Panc1 (cell line): ENCODE data around the gene PPP1R1A. TPM values are rescaled to one million over a fixed set of nuclear protein-coding genes. Genes with fewer than 3 reads are reported as not detected.

ENCODE experiments used
- ATAC-seq: fragments of 200-7000 bp; cut with Tn5 transposase; 2 replicates; pipeline ENCODE4 v1.9.1; 2020; ENCODE audit warnings: mild to moderate bottlenecking, moderate library complexity
- BruUV-seq: library from RNA; stranded (reverse); fragments of 400-500 nt; replicated peaks from 2 replicates; lab custom pipeline; 2021; lab: Mats Ljungman, UMichigan
- CTCF ChIA-PET: fragments of 300-600 bp; sonication (Branson Sonifier 250); formaldehyde crosslinking; loops from one replicate; lab custom pipeline; 2022; ENCODE audit warnings: antibody characterized with exemption; lab: Charles Lee
- POLR2A ChIA-PET: fragments of 300-600 bp; sonication (Branson Sonifier 250); formaldehyde crosslinking; loops from one replicate; lab custom pipeline; 2022; ENCODE audit warnings: antibody characterized with exemption; lab: Charles Lee
- DNase-seq: peaks from one replicate; pipeline ENCODE4 v3.0.0-alpha.2; 2010; ENCODE audit warnings: low read depth, low spot score
- H3K27ac ChIP-seq: 2 replicates; pipeline ENCODE4 v1.5.1; 2011; ENCODE audit warnings: mild to moderate bottlenecking, low read length, inconsistent platforms
- H3K27me3 ChIP-seq: fragments of 200-500 bp; sonication (Bioruptor generic); 2 replicates; pipeline ENCODE4 v1.6.0; 2014; ENCODE audit warnings: low read length, inconsistent platforms; ENCODE audit not compliant: control insufficient read depth, insufficient read depth
- H3K36me3 ChIP-seq: fragments of 200-500 bp; sonication (Bioruptor generic); 2 replicates; pipeline ENCODE4 v1.5.1; 2014; ENCODE audit warnings: inconsistent platforms, mild to moderate bottlenecking, low read length, moderate library complexity; ENCODE audit not compliant: control insufficient read depth, insufficient read depth
- H3K4me1 ChIP-seq: 2 replicates; pipeline ENCODE4 v1.5.1; 2011; ENCODE audit warnings: inconsistent platforms, mild to moderate bottlenecking, low read length, moderate library complexity; ENCODE audit not compliant: control insufficient read depth, insufficient read depth
- H3K4me3 ChIP-seq, 2 experiments: 2 replicates each; pipeline ENCODE4 v1.5.1; 2011 to 2012; ENCODE audit warnings: low read depth in 2 of 2, low read length in 2 of 2, mild to moderate bottlenecking in 2 of 2, inconsistent platforms in 1 of 2, moderate library complexity in 1 of 2
- H3K9me3 ChIP-seq: fragments of 200-500 bp; sonication (Bioruptor generic); 2 replicates; pipeline ENCODE4 v1.5.1; 2014; ENCODE audit warnings: low read depth, mild to moderate bottlenecking, inconsistent platforms, low read length, moderate library complexity; ENCODE audit not compliant: control insufficient read depth, insufficient read depth
- CTCF ChIP-seq: fragments of 450-650 bp; IDR thresholded peaks from 2 replicates; pipeline ENCODE4 v1.5.1; 2017; ENCODE audit warnings: mild to moderate bottlenecking
- POLR2AphosphoS5 ChIP-seq: IDR thresholded peaks from 2 replicates; pipeline ENCODE4 v1.6.1; 2012; ENCODE audit warnings: mild to moderate bottlenecking, low read depth, low read length, moderate library complexity
- REST ChIP-seq, 2 experiments: IDR thresholded peaks; 2 replicates each; pipeline ENCODE4 v1.6.1; 2011 to 2012; ENCODE audit warnings: low read depth in 2 of 2, control low read depth in 1 of 2, low read length in 1 of 2, mild to moderate bottlenecking in 1 of 2, moderate library complexity in 1 of 2; ENCODE audit not compliant: insufficient read depth in 1 of 2
- SIN3A ChIP-seq: IDR thresholded peaks from 2 replicates; pipeline ENCODE4 v1.6.1; 2012; ENCODE audit warnings: low read depth, mild to moderate bottlenecking, low read length, moderate library complexity, borderline replicate concordance; ENCODE audit not compliant: insufficient read depth
- TCF7L2 ChIP-seq: IDR thresholded peaks from 2 replicates; pipeline ENCODE4 v1.6.1; 2011; ENCODE audit warnings: mild to moderate bottlenecking, low read depth, low read length, inconsistent platforms
- in situ Hi-C: cut with HindIII; loops from 2 replicates; pipeline ENCODE4 v1.10.0; 2016; ENCODE audit warnings: low sequenced_read_pairs, low pct_unique_long_range_greater_than_20kb
- intact Hi-C: fragments of 100-400 bp; cut with micrococcal nuclease; formaldehyde crosslinking; loops from one replicate; pipeline ENCODE4 v1.10.0; 2022; ENCODE audit not compliant: unreplicated experiment
- total RNA-seq: library from RNA; stranded (reverse); gene quantifications from one replicate; pipeline ENCODE4 v1.2.1, GENCODE V29; 2021; ENCODE audit not compliant: unreplicated experiment

The PPP1R1A gene
- total RNA-seq, 1 experiment from 2014 or later = 0.23 TPM

- Histone ChIP-seq H3K27me3 (peaks cover 13% of the 10 kb centered on the region), H3K9me3 (no peaks in the 10 kb centered on the region), H3K36me3 (no peaks in the 10 kb centered on the region), H3K4me3 (no peak overlapping the region), H3K27ac (no peak overlapping the region), H3K4me1 (no peaks in the 10 kb centered on the region; the same call in 1 of the 2 replicates)
- ATAC-seq (no peak), DNase-seq (no peak)
- ChIA-PET POLR2A (no interaction called here), CTCF (interaction anchor here (1.2 kb wide), 1 partner anchor 9 kb away, joined by 3 read pairs; no protein-coding TSS in a partner anchor)
- intact Hi-C loops (no loop called here), in situ Hi-C loops (no loop called here)
- TF ChIP-seq CTCF (no peak), POLR2AphosphoS5 (no peak), SIN3A (no peak), REST (IDR thresholded peaks at IDR 0.05; ENCODE audit: insufficient read depth in 1 of 2, low read depth in 2 of 2, low read length in 1 of 2) (no peak), TCF7L2 (no peak)
- no TSS peak for BruUV-seq
These were observed 4.7 kb upstream of the PPP1R1A start for GRCh38 chr12:54593135-54593534.

- POLR2A ChIA-PET = no interaction called here
- in situ Hi-C loops = no loop called here
- no TSS peak for BruUV-seq
These were observed 3.9 kb upstream of the PPP1R1A start for GRCh38 chr12:54592316-54592715.

More at GRCh38 chr12:54592316-54592715, 3.9 kb upstream of the PPP1R1A start:
- no peak for ATAC-seq
- Histone ChIP-seq H3K9me3 (no peaks in the 10 kb centered on the region), H3K36me3 (no peaks in the 10 kb centered on the region), H3K4me3 (no peak overlapping the region), H3K27ac (no peak overlapping the region), H3K4me1 (no peaks in the 10 kb centered on the region; the same call in 1 of the 2 replicates), H3K27me3 (peaks cover 18% of the 10 kb centered on the region)
- intact Hi-C loops = no loop called here
- CTCF ChIA-PET = interaction anchor here (1.2 kb wide), 1 partner anchor 9 kb away, joined by 3 read pairs; no protein-coding TSS in a partner anchor
- TF ChIP-seq TCF7L2 = no peak
- no peak for TF ChIP-seq POLR2AphosphoS5
- no peak for TF ChIP-seq CTCF
- TF ChIP-seq SIN3A = no peak
- TF ChIP-seq REST (IDR thresholded peaks at IDR 0.05; ENCODE audit: insufficient read depth in 1 of 2, low read depth in 2 of 2, low read length in 1 of 2) = no peak
- no peak for DNase-seq
